Activated CD4-positive, alpha-beta T cell treated with anti-CD3 and anti-CD28 coated beads, Interleukin-2, amount 50 U/mL, for 4 hours (primary cell): ENCODE measurements around the gene ATXN1.
"Not testable (repeated sequence)": the region's sequence is repeated elsewhere in the genome, so short reads cannot be mapped to it uniquely, and the experiment has no call there.

Source experiments
- DNase-seq, 2 experiments: peaks; one replicate each; pipeline ENCODE4 v3.0.0-alpha.2; 2020

The ATXN1 gene

DNA sequence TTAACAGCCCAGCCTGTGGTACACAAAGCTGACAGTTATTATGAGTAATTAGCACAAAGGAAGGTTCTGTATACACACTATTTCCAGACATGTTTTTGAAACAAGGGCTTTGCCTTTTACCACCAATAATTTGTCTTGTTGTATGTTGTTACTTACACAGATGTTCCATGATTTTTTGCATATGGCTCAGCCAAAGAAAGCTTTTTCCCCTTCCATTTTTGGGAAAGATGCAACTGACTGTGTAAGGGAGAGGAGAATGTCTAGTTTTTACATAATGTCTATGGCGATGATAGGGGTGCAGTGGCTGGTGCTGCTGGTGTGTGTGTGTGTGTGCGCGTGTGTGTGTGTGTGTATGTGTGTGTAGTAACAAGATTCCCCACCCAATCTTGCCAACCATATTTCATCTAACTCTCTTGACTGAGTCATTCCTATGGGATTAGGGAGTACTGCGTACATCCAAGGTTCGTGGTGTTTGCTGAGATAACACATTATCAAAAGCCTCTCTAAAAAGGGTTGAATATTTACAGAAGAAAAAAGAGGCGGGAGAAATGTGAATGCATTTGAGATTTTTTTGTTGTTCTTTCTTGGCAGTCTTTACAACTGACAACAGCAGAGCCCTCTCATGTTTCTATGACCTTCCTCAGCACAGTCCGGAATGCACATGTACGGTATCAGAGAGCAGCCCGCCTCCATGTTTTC lies 330.7 kb downstream of the ATXN1 start:
- no peak for DNase-seq

DNA sequence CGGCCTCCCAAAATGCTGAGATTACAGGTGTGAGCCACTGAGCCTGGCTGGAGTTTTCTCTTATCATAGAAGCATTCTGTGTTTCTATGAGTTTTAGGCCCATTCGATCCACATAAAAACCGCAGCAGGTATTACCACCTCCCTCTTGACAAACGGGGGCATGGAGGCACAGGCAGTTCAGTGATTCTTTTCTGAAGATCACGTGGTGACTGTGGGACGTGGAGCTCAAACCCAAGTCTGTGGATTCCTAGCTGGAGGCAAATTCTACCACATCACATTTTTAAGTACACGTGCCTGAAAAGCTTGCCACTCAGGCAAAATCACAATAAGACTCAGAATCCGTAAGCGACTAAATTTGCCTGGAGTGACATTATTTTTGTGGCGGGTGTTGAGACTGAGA lies 331.6 kb downstream of the ATXN1 start:
- DNase-seq: no peak

DNA sequence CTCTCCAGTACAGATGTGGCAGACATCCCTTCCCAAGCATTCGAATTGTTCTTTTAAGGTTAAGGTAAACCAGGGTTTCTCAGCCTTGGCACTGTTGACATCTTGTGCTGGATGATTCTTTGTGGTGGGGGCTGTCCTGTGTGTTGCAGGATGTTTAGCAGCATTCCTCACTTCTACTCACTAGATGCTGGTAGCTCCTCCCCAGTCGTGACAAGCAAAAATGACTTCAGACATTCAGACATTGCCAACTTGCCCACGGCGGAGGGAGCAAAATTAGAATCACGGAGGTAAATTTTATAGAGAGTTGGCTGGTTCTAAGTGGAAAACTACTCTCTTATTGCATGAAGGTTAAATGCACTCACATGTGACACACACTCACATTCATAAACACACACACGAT lies 334.1 kb downstream of the ATXN1 start:
- DNase-seq: no peak

DNA sequence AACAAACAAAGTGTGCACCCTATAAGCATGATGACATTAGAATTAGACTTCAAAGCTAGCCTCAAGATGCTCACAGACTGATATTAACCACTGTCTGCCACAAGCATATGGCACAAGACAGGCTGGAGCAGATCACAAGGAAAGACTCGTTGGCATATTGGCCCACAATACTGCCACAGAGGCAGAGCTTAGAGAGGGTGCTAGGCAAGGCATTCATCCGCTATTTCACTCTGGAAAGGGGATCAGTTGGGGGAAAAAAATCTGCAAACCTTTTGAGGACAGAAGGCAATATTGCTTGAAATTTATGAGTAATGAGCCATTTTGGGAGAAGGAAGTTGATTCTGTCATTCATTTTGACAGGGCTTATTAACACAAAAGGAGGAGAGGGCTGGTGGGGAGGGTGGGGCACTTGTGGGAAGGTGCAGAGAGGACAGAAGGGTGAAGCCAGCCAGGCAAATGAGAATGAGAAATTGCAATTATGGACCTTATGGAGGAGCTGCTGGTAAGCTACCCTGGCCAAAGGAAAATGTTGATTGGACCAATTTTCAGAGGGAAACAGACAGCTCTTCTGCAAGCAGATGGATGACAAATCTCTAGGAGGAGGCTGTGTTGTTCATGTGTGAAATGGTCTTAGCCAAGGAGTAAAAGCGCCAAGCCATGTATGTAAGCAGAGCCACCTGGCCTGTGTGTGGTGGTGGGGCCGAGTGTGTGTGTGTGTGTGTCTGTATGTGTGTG lies 335.2 kb downstream of the ATXN1 start:
- DNase-seq: no peak

DNA sequence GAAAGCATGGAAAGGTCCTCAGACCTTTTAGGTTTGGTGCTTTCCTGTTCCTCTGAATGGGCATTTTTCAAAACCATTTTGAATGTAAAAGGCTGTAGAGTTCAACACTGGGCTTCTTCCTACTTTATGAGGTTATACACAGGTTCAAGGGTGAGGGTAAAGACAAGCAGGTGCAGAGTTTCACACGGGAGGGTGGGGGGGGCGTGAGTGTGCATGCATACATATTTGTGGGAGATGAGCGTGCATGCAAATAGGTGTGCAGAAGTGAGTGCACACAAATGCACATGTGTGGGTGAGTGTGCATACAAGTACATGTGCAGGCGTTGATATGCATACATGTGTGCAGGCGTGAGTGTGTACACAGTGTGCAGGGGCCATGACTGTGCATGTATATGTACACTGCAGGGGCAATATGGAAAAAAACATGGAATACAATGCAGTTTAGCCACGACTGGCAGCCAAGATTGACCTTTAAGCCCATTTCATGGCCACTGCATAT lies 339.7 kb downstream of the ATXN1 start:
- DNase-seq: no peak

DNA sequence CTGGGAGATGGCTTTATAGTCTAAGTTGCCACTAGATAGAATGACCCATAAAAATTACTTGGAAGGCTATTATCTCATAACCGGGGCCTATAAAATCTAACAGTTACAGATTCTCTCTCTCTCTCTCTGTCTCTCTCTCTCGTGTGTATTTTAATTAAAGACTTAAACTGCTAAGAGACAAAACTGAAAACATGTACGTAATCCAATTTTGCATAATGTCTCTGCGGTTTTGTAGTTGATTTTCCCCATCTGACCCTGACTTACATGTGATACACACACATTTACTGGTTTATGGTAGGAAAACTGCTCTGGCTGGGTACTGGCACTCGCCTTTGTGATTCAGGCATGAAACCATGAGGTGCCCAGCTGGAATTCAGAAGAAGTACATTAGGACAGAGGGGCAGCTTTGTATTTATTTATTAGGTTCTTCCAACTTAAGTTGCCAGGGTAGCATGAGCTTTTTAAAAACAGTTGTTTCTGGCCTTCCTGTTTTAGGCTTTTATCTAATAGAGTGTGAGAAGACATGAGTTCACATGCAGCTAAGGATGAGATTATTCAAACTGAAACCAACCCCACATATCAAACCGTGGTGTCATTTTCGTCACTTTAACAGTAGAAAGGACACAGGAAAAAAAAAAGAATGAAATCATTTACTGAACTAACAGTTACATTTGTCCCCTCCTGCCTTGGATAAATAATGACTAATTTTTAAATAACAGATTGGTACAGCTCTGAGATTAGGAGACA lies 340.4 kb downstream of the ATXN1 start:
- peak; percentile 37 for DNase-seq

DNA sequence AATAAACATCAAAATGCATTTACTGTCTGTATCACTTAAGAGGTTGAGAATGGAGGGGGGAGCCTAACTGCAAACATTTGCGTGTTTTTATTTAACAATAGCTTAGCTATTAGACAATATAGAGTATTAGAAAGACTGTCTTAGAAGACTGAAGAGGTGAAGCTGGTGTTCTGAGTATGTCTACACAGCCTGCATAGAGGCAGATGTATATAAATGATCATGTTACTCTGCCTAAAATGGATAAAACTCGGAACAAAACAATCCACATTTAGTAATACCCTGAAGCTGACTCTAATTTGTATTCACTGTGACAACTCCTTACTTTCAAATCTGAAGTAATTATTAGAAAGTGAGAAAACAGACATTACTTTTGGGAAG lies 340.9 kb downstream of the ATXN1 start:
- DNase-seq: no peak

DNA sequence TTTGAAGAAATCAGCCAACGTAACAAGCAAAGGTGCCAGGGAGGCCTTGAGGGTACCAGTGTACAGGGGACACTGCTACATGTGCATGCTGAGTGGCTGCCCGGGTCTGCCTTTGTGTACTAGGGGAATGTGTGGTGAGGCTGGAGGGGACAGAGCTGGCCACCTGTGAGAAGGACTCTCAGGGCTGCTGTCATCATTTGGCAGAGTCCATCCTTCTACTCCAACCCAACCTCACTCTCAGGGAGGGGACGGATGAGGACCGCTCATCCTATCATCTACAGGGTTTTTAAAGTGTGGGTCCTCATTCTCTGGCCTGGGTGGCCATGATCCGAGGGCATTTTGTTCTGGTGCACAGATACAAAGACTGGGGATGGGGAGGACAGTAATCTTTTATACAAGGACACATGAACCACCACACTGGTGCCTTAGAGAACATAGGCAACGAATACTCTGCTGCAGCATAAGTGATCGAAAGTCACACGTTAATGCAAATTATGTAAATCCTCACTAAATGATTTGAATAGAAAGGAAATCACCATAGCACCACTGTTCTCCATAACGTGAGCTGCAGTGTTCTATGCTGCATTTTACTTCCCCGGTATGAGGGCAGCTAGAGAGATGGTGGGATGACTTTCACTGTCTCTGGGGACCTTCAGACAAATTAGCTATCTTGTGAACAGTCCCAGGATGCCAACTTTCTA lies 341.5 kb downstream of the ATXN1 start:
- no peak for DNase-seq

DNA sequence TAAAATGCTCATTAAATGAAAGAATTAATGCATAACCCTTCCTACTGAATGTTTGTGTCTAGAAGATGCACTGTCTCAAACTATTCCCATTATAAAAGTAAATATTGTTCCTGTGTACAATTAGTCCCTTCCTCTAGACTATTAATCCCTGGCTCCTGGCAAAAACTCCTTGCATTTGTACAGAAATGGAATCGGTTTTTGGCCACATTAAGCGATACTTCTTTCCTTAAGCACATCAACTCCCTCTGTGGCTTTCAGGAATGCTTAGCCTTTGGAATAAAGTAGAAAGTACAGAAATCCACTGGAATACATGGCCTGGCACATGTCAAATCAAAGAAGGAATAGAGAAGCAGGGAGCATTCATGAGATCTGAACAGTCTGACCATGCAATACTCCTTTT lies 343.1 kb downstream of the ATXN1 start:
- DNase-seq: no peak

DNA sequence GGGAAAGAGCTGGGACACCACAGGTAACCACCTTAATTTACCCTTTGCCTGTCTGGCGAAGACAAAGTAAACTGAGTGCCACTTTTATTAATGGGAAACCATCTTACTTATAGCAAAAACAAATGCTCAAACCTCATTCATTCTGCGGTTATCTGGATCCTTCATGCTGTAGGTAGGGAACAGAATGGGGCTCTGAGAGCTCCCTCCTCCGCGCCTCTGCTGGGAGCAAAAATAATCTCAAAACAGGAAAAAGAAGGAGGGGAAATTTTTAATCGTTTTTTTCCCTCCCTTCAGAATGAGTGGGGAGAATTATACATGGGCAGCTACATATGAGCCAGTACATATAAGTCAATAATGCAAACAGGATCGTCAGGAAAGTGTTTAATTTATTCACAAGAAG lies 345.6 kb downstream of the ATXN1 start:
- no peak for DNase-seq

DNA sequence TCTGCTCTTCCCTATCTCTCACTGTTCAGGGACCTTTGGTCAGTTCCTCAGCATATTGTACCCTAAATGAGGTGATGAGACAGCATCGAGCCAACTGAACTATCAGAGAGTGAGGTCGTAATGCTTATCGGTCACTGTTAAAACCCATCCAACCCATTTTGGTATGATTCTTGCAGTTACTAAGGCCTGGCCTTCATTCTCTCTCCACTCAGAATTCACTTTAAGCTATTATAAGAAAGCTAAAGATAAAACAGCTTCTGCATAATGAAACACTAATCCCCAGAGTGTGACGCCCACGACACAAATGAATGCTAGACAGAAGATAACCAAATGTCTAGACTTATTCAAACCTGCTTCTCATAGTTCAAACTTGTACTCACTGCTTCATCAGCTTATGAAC lies 347.1 kb downstream of the ATXN1 start:
- peak; percentile 31 to 47 for DNase-seq

DNA sequence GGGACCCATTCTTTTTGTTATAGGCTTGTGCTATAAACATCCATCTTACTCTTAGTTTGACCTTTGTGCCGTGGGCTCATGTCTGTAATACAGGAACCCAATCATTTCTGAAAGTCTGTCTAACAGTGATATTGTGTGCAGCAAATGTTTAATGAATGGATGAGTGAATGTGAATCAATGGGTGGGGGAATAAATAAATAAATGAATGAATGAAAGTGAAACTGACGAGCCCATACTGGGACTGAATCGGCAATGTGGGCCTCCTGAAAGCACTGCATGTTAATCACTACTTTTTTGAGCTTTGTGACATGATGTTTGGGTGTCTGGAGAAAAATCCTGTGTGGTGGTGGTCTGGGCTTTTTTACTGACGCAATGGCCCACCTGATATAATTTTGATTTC lies 347.9 kb downstream of the ATXN1 start:
- peak in 1 of 2 experiments; percentile 30 for DNase-seq

DNA sequence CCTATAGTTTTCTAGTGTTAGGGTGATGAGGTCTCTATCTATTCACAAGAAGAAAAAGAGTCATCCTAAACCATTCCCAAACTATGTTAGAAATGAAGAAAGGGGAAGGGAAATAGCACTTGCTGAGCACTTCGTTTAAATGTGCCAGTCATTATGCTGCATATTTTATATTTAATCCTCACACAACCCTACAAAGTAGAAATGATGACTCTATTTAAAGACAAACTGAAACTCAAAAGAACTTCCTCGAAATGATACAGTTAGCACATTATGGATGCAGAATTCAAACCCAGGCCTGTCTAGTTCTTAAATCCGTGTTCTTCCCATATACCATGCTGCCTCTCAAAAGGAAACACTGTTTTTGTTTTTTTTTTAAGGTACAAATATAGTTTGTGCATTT lies 348.3 kb downstream of the ATXN1 start:
- no peak for DNase-seq

DNA sequence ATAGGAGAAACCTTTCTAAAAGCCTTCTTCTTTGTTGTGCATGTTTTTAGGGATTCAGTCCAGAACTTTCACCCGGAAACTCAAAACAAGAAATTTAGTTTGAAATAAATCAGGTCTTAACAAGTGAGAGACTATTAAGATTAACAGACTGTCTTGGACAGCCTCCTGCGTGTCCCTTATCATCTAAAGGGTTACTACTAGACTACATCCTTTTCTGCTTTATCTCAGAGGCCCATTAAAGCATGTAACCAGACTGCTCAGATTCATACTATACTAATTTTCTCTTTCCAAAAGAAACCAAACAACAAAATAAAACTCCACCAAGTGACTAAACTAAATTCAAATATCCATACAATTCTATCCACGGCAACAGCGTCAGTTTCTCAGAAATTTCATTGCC lies 349.1 kb downstream of the ATXN1 start:
- no peak for DNase-seq

DNA sequence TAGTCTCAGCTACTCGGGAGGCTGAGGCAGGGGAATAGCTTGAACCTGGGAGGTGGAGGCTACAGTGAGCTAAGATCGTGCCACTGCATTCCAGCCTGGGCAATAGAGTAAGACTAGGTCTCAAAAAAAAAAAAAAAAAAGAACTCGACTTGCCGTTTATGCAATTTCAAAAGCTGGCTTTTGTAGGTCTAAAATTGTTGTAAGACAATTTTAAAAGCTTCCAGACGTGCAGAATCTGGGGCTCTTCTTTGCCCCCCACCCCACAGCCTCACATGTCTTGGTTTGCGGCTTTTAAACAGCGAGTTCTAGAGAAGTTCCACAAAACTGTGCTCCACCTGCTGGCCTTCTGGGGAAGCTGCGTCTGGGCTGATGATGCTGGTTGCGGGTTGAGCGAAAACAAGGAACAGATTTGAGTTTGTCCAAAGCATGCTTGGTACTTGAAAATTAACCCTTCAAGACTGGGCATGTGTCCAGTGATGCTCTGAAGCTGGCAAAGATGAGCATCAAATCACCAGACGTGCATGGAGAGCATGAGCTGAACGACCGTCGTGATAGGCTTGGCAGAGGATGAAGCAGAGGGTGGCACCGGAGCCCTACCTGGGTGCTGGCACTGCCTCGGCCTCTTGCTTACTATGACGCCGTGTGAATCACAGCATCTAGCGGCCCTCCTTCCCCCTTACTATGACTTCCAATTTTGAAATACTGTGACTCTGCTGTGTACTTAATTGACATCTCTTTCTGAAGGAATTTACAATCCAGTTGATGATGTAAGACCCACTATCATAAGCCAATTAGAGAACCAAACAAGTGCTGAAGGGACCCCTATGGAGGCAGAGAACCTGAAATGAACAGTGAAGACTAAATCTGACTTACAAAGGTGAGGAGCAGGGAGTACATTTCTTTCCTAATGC lies 351.5 kb downstream of the ATXN1 start:
- DNase-seq: peak; percentile 49 to 52

DNA sequence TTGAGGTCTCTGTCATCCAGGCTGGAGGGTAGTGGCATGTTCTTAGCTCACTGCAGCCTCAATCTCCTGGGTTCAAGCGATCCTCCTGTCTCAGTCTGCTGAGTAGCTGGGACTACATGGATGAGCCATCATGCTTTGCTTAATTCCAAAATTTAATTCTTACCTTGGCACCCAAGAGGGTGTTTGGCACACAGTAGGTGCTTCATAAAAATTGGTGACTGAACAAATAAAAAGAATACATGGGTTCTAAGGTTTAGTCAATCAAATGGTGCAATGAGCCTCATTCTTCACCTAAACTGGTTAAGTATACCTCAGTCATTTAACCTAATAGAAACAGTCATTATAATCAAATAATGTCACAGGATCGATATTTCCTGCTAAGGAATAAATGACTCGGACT lies 352.5 kb downstream of the ATXN1 start:
- DNase-seq: no peak

DNA sequence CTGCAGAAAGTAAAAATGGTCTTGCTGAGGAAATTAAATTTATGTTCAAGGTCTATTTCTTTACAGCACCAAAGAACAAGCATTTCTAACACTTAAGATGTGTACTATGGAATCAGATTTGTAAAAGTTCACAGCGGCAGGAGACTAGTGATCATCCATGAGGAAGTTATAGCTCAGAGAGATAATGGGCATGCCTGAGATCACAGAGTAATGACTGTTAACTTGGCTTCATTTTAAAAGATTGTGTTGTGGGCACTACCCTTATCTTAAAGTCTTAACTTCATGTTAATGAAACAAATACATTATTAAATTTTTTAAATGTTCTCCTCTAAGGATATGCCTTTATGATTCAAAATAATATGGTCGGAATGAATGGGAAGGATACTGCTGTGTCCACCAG lies 354.3 kb downstream of the ATXN1 start:
- DNase-seq: no peak

DNA sequence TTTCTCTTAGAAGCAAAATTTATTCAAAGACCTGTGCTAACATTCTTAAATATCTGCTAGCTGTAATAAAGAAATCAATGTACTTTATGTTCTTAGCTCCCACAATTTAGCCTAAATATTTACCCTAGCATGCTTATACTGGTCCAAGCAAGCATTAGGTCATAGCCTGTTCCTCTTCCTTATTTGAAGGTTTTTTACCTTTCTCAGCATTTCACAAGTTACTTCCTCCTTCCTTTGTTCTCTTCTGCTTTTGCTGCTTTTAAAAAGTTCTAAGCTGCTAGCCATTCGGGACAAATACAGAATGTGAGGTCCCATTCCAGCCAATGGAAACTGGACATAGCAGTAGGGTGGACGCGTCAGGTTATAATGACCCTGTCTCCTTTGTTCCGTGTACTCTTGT lies 354.7 kb downstream of the ATXN1 start:
- DNase-seq: not testable (repeated sequence)

DNA sequence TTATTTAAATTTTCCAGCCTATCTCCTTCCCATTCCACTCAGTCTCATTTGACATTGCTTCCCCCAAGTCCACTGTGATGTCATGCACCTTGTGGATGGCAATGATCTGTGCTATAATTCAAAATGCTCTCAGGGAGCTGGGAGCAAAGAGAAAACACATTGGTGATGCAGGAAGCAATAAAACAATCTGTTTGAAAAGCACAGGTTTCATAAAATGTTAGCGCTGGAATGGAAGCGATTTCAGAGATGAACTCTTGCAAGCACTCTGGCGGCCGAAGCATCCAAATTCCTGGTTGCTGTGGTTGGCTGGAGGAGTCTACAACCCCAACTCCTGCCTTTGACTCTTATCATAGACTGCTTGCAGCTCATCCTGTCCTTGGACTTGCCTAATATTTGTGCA lies 355.9 kb downstream of the ATXN1 start:
- no peak for DNase-seq

DNA sequence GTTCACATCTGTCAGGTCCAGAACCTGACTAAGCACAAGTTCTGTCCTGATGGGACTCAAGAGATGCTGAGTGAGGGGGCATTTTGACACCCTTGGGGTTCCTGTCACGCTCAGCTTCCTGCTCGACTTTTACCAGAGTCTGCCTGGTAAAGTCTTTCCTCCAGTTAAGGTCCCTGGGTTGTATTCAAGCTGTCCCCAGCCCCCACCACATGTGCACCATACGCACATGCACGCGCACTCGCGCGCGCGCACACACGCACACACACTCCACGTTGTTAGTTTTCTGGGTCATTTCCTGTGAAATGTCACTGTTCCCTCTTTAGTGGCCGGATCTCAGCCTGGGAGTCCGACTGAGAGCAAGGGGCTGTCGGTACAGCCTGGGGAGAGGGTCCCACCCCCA lies 356.8 kb downstream of the ATXN1 start:
- DNase-seq: no peak

DNA sequence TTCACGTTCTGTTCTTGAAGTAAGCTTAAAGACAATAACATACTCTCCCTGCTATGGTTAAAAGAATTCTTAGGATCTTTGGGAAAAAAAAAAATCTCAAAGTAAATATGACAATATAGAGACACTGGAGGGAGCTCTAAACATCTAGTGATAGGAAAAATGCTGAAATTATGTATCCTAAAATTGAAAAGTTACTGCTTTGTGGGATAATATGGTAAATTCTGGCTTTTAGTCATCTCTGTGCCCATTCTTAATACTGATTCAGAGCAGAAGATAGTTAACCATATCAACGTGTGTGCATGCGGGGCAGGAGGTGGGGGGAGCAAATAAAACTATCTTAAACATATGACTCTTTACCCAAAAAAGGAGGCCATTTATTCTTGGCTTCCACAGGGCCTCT lies 357.4 kb downstream of the ATXN1 start:
- no peak for DNase-seq

DNA sequence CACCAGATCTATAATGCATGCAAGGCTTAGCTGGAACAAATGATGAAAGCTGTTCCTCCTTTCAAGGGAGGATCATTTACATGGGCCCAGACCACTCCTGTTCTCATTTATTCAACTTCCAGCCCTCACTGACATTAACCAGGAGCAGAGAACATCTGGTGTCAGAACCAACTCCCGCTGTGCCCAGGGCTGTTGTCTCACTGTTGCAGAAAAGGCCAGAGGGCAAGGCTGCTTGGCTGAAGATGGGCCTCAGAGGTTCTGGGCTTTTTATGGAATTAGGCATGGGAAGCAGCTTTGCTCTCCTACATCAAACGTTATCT lies 358.7 kb downstream of the ATXN1 start:
- no peak for DNase-seq
